Eye (tissue), 1 donor: Measurements from ENCODE around the gene PSMC5.
"Not testable (repeated sequence)": the region's sequence is repeated elsewhere in the genome, so short reads cannot be mapped to it uniquely, and the experiment has no call there.

Experiments
- DNase-seq: peaks from one replicate; pipeline ENCODE4 v3.0.0-alpha.2; 2015

The PSMC5 gene

DNA sequence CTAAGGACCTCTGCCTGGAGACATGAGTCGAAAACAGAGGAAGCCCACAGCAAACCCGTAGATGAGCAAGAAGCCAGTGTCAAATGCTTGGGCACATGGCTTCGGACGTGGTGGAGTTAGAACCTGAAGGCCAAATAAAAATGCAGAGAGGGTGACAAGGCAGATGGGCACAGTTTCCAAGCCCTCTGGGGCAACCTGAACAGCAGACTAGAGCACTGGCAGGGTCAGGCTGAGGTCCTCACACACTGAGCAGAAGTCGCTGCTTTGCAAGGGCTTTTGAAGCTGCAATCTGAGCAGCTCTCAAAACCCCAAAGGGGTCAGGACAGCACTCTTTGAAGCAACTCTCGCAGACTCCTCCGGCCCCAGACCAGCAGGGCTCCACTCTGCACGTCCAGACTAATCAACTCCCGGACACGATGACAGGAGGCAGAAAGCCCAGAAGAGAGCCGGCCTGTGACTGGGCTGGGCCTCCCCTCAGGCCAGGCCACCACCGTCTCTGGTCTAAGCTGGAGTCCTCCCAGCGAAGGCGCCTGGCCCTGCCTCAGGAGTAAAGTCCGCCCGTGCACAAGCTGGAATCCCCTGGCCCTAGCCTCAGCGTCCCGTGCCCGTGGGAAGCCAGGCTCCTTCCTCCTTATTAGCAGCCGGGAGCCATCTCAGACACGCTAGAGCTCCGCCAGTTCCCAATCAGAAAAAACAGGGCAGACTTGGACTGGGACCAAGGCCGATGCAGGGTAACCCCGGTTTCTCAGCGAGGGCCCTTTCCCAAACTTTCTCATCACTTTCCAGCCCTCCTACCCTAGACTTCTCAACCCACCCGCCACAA, 14.3 kb downstream of the PSMC5 start:
- peak; percentile 87 for DNase-seq

GRCh38 chr17:63842173-63842539, 14.9 kb downstream of the PSMC5 start:
- peak; percentile 73 for DNase-seq

DNA sequence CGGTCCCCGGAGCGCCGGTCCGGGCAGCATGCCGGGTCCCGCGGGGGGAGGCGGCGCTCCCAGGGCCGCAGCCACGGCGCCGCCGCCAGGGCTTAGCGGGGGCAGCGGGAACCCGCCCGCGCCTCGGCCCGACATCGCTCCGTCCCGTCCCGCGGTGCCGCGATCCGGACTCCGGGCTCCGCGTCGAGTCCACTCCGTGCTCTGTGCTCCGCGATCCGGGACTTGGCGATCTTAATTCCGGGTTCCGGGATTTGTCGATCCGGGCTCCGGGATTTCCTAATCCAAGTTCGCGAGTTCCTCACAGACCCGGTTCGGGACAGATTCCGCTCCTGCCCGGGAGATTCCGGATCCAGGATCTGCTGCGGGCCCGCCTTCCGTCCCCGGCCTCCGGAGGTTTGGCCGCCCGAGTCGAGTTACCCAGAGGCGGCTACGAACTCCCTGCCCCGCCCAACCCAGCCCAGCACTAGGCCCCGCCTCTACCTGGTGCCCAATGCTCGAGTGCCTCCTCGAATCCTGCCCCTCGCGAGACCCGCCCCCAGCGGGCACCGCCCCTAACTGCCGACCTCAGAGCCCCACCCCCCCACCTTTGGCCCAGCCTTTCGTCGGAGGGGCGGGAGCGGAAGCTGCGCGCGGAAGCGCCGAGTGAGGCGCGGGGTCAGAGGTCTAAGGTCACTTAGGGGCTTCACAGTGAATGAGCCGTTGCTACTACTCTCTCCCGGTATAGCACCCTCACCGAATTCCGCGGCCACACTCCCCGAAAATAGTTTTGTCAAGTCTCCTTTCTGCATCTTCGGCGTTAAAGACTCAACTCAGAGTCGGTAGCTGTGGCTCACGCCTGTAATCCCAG, 15.5 kb downstream of the PSMC5 start, which contains the start of gene SMARCD2:
TSS of gene SMARCD2 (minus strand) at position 146 of the 847 bp plus-strand sequence. CDS start at position 135, 11 bp downstream.
- peak; percentile 99 for DNase-seq

DNA sequence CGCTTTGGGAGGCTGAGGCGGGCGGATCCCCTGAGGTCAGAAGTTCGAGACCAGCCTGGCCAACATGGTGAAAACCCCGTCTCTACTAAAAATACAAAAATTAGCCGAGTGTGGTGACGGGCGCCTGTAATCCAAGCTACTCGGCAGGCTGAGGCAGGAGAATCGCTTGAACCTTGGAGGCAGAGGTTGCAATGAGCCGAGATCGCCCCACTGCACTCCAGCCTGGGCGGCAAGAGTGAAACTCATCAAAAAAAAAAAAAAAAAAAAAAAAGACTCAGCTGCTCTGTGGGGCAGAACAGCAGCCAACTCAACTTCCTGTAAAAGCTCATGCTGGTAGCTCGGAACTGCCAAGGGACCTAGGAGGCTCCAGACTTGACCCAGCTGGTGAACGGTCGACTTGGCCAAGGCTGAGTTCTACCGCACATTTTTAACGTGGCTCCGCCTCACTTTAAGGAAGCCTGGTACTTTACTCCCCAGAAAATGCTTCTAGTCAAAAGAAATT, 16.2 kb downstream of the PSMC5 start:
- DNase-seq, result peak; percentile 29

- DNase-seq, result no peak
Observed at GRCh38 chr17:63843910-63844677, 16.9 kb downstream of the PSMC5 start.

GRCh38 chr17:63845509-63845908, 18.3 kb downstream of the PSMC5 start:
- DNase-seq, result no peak

GRCh38 chr17:63847525-63848249, 20.5 kb downstream of the PSMC5 start:
- no peak for DNase-seq

DNA sequence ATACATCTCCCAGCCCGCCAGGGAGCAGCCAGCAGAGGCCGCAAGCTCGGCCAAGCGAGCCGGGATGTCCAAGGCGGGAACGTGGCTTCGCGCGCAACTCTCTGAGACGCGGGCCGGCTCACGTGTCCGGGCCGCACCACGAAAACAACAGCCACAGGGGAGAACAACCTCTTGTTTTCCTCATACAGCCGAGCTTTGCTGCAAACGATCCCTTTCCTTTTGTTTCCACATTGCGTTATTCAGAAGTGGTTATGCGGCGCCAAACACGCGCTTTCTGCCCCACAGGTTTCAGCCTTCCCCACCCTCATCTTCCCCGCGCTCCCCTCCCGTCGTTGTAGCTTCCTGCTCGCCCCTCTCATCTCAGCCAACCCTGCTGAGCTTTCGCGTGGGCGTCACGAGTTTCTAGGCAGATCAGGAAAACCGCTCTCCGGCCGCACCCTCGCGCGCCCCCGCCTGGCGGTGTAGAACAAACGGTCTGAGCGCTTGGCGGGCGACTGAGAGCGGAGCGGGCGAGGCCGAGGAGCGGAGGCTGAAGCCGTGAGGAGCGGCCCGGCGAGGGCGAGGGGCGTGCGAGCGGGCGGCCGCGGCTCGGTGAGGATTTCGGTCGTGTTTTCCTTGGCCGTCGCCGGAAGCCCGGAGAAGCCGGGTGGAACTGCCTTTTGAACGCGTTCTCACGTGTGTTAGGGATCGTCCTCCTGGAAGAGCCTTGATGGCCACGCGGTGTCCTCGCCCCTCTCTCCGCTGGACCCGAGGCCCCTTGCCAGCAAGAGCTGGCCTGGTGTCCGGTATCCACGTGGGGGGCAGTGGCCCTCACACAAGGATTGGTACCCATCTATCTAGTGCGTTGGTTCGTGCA, 21.8 kb downstream of the PSMC5 start:
- peak; percentile 95 for DNase-seq

DNA sequence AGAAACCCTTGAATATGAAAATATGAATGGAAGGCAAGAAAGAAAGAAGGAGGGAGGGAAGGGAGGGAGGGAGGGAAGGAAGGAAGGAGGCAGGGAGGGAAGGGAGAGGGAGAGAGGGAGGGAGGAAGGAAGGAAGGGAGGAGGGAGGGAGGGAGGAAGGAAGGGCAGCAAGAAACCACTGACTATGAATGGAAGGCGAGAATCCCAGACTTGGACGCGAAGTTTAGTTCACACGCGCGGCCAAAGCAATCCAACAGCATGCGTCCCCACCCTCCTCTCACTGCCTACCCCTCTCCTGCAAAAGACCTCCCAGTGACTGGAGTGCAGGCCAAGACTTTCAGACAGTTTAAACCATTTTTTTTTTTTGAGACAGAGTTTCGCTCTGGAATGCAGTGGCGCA, 23.2 kb downstream of the PSMC5 start:
- no peak for DNase-seq

GRCh38 chr17:63853260-63853659, 26.0 kb downstream of the PSMC5 start:
- DNase-seq, result no peak

DNA sequence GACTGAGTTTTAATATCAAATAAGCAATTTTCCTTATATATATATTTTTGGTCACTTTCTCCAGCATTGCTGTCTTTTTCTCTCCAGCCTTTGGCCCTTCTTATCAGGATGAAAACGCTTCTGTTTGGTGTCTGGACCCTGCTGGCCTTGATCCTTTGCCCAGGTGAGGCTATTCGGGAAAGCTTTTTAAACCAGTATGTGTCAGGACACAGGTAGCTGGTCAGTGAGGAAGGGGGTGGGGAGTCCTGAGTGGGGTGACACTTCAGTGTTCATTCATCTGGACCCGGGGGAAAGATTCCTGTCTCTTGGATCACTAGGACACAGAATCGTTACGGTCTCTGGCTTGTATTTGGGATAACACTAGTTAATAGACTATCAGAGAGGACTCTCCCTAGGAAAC, 27.5 kb downstream of the PSMC5 start:
- DNase-seq, result no peak

- no peak for DNase-seq
Observed at GRCh38 chr17:63855185-63855584, 28.0 kb downstream of the PSMC5 start.

DNA sequence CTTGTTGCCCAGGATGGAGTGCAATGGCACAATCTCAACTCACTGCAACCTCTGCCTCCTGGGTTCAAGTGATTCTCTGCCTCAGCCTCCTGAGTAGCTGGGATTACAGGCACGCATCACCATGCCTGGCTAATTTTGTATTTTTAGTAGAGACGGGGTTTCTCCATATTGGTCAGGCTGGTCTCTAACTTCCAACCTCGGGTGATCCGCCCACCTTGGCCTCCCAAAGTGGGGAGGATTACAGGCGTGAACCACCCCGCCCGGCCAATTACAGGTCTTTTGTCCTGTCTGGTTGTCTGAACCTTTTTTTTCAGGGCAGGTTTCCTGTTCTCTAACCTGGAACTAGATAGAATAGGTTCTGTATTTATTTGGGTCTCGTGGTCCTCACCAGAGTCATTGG, 29.2 kb downstream of the PSMC5 start:
- DNase-seq, result not testable (repeated sequence)

DNA sequence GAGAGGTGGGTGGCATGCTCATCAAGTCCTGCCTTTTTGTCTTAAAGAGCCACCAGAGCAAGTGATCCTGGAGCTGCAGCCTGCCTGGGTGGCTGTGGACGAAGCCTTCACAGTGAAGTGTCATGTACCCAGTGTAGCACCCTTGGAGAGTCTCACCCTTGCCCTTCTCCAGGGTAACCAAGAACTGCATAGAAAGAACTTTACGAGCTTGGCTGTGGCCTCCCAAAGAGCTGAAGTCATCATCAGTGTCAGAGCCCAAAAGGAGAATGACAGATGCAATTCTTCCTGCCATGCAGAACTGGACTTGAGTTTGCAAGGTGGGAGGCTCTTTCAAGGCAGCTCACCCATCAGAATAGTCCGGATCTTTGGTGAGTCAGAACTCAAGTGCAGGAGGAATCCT, 32.0 kb downstream of the PSMC5 start:
- no peak for DNase-seq

- DNase-seq, result not testable (repeated sequence)
Observed at GRCh38 chr17:63866625-63867024, 39.4 kb downstream of the PSMC5 start.

DNA sequence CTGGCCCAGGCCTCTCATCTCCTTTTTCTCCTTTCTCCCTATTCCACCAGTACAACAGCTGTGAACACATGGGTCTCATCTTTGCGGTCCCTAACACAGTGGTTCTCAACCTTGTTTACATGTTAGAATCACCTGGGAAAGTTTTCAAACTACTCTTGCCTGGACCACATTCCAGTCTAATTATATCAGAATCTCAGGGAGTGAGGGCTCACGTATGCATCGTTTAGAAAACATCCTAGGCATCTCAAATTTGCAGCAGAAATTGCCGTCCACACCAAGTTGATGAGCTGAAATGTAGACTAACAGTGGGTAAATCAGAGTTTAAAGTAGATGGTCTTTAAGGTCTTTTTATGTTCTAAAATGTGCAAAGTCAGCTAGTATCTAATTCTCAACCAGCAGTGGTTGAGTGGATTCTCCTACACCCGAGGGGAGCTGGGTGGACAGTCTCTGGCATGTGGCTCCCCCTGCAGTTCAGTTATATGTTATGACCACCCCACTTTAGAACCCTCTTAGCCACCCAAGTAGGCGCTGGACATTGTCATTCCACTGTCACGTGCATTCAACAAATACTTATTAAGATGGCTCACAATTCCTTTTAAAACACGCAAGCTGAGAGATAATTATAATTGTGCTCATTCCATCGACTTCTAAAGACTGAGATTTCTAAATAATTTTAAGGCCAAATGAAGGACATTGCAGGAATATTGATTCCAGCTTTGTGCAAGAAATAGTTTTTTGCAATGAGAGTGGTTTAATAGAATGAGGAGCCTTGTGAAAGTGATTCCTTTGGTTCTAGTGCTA, 42.5 kb downstream of the PSMC5 start:
- DNase-seq, result not testable (repeated sequence)

DNA sequence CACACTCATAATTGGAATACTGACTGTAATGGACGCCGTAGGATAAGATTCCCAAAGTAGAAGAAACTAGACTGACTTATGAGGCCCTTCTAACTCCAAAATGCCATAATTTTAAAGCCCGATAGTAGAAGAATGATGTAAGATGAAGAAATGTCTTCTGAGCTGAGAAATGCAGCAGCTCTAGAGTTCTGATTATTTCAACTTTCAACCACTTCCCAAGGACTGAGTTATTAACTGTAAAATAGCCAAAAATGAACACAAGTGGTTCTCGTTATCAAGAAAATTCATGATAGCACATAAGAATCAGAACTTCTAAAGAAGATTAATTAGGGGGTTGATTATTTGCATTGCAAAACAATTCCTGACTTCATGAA, 43.0 kb downstream of the PSMC5 start:
- DNase-seq, result not testable (repeated sequence)

DNA sequence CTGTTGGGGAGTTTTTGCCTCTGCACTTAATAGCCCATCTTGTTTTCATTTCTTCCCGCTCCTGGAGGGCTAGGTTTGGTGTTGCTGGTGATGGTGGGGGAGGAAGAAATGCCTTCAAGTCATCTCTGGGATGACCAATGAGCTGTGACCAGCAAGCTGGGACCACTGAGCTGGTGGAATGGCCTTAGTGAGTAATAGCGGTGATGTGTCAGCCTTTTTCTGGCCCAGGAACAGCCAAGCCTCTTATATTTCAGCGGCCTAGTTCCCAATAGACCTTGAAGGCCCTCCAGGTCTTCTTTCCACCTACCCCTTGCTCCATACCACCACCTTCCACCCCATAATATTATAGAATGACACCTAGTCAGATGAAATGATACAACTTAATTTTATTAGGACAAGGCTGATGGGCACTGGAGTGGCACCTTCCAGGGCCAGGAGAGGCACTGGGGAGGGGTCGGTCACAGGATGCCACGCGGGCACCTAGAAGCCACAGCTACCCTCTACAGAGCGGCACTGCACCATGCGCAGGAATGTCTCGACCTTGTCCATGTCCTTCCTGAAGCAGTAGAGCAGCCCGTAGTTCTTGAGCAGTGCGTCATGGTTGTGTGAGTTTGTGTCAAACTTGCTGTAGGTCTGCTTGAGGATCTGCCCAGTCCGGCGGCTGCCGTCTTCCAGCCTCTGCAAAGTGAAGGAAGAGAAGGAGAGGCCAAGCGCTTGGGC, 44.6 kb downstream of the PSMC5 start:
- not testable (repeated sequence) for DNase-seq

DNA sequence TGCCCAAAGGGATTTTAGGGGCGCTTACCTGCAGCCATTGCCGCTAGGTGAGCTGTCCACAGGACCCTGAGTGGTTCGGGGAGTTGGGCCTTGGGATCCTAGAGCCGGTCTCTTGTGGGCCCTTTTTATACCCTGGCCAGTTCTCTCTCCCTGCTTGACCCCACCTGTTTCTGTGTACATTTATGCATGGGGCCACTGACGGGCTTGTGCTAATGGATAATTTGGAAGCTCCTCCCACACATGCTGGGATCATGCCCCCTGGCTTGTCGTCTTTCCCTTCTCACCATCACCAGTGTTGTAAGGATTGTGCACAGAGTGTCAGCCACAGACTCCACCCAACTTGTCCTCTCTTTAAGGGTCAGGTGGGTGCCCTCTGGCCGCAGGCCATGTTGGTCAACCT, 46.3 kb downstream of the PSMC5 start, which contains the start of gene CSH2:
TSS of gene CSH2 (minus strand) at position 101 of the 400 bp plus-strand sequence. CDS start at position 38, 63 bp downstream.
- not testable (repeated sequence) for DNase-seq
